Gastroesophageal sphincter (tissue), 3 donors: ENCODE measurements around the gene ANKRD27.

Experiments
- EP300 ChIP-seq: sonication (generic); formaldehyde crosslinking; IDR thresholded peaks from one replicate; pipeline ENCODE4 v1.6.1; 2017; ENCODE audit warnings: antibody characterized with exemption, mild to moderate bottlenecking
- POLR2A ChIP-seq, 2 donors: fragments of 450-650 bp; IDR thresholded peaks; one replicate each; pipeline ENCODE4 v1.6.1; 2017; ENCODE audit warnings: antibody characterized with exemption in 2 of 2, mild to moderate bottlenecking in 2 of 2, moderate library complexity in 1 of 2
- TF ChIP-seq, protein P1 (sequence below), 4 experiments: fragments of 200-600 bp in 2 of 4; fragments of 450-650 bp in 2 of 4; sonication (generic) in 1 of 4; IDR thresholded peaks; one replicate each; pipeline ENCODE4 v1.5.1; 2017 to 2019; ENCODE audit warnings: antibody characterized with exemption in 4 of 4, mild to moderate bottlenecking in 2 of 4, moderate library complexity in 2 of 4

DNA sequence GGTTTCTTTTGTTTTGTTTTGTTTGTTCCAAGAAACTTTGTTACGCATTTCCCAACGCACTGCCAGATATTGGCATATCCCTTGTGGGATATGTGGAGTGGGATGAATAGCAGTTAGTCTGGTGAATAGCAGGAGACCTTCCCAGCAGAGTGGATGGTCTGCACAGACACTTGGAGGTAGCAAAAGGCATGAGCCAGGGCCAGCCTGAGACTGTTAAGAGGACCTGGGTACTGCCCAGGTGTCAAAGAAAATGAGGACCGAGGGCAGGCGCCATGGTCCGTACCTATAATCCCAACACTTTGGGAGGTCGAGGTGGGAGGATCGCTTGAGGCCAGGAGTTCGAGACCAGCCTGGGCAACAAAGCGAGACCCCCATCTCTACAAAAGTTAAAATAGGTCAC, 107.5 kb downstream of the ANKRD27 start:
- no peak for TF ChIP-seq POLR2A (IDR thresholded peaks at IDR 0.05)
- no peak for TF ChIP-seq EP300
- TF ChIP-seq, protein P1, sequence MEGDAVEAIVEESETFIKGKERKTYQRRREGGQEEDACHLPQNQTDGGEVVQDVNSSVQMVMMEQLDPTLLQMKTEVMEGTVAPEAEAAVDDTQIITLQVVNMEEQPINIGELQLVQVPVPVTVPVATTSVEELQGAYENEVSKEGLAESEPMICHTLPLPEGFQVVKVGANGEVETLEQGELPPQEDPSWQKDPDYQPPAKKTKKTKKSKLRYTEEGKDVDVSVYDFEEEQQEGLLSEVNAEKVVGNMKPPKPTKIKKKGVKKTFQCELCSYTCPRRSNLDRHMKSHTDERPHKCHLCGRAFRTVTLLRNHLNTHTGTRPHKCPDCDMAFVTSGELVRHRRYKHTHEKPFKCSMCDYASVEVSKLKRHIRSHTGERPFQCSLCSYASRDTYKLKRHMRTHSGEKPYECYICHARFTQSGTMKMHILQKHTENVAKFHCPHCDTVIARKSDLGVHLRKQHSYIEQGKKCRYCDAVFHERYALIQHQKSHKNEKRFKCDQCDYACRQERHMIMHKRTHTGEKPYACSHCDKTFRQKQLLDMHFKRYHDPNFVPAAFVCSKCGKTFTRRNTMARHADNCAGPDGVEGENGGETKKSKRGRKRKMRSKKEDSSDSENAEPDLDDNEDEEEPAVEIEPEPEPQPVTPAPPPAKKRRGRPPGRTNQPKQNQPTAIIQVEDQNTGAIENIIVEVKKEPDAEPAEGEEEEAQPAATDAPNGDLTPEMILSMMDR (IDR thresholded peaks at IDR 0.05): no peak
